GM19397 (cell line): ENCODE results near the gene PDGFC.

Experiments used
- ATAC-seq: cut with Tn5 transposase; IDR thresholded peaks from one replicate; pipeline ENCODE4 v1.9.1; 2021; ENCODE audit warnings: mild to moderate bottlenecking, moderate library complexity; ENCODE audit not compliant: unreplicated experiment

Gene PDGFC

DNA sequence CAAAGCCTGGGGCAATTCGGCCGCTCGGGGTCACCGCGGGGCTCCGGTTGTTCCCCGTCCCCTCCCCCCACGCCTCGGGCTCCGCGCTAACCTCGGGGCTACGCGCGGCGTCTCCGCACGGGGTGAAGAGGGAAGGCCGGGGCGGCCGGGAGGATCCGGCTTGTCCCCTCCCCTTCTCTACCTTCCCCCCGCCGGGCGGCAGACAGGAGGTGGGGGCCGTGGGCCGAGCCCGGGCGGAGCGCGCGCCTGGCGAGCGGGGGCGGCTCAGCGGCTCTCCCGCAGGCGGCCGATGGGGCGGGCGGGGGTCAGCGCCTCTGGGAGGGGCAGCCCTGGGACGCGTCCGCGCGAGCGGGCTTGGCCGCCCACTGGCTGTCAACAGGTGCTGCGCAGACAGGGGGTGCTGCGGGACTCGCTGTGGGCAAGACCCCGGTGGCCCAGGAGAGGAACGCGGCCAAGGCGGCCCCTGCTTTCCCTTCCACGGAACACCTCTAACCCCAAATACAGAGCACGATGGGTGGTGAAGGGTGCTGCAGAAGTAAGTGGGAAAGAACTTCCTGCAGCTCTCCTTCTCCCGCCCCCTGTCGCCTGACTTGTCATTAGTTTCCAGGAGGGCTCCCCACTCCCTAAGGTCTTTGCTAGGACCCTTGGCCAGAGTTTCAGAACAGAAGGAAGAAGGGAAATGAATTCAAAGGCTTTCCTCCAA is at the start of gene PDGFC:
Gene PDGFC (minus strand): TSS at position 124 of the 703 bp plus-strand sequence. CDS start 896 bp downstream, outside the sequence.
- ATAC-seq: peak; percentile 46

DNA sequence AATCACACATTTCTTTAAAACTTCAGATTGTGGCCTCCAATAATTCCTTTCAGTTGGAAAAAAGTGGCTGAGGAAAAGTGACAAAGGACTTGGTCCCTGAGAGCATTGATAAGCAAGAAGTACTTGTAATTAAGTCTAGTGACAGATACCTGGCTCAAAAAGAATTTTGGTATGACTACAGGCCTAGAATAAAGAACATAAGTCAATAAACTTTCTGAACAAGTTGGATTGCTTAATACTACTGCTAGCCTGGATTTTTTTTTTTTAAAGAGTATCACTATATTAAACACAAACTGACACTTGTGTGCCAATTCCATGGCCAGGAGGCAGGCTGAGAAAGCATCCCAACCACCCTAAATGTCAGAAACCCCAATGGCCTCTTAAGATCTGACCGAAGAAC is 49.3 kb upstream of the PDGFC start:
- ATAC-seq: no peak

DNA sequence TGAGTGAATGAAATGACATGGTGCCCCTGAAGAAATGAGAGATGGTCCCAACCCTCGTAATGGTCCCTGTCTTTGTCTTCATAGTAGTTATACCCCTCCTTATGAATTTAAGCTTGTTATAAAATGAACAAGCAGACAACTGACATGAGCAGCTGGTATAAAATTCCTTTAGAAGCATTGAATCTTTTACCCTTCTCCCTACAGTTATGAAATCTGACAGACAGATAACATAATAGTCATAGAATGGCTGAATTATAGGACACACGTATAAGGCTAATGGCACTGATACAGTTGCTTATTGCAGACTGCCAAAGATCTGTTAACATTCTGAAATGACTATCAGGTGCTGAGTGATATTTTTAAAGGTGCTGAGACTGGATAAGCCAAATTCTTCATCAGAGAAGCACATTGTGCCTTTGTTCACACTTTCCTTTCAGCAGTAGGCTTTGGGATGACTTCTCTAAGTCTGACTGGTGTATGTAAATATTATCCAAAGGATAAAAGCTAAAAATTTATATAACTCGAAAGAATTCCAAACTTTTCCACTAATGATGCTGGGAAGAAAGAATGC is 47.4 kb upstream of the PDGFC start:
- no peak for ATAC-seq

GRCh38 chr4:157014621-157015591 is 43.3 kb upstream of the PDGFC start:
- no peak for ATAC-seq

DNA sequence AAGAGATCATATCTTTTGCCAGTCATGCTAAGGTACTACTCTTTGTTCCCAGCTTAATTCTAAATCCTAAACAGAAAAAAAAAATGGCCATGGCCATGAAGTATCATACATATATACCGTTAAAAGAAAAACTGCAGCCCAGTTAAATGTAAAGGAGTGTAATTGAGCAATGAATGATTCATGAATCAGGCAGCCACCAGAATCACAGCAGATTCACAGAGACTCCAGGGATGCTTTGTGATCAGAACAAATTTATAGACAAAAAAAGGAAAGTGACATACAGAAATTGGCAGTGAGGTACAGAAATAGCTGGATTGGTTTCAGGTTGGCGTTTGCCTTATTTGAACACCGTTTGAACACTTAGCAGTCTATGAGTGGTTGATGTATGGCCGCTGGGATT is 42.1 kb upstream of the PDGFC start:
- ATAC-seq: no peak

GRCh38 chr4:157012781-157013180 is 41.2 kb upstream of the PDGFC start:
- no peak for ATAC-seq

GRCh38 chr4:157012296-157012695 is 40.7 kb upstream of the PDGFC start:
- no peak for ATAC-seq

DNA sequence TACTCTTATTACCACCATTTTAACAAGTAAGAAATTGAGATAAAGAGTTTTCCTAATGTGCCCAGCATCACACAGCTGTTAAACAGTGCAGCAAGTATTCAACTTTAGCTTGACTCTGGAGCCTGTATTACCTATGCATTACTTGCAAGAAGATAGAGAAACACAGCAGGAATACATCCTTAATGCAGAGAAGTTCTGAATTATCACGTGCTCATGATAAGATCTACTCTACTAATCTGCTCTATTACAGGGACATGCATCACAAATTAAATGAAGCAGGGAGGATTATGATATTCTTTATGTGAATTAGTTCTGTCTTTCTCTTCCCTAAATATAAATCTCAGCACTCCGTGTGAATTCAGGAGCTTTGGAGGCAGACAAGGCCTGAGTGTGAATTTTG is 39.0 kb upstream of the PDGFC start:
- no peak for ATAC-seq

GRCh38 chr4:157005831-157006230 is 34.2 kb upstream of the PDGFC start:
- ATAC-seq: no peak

GRCh38 chr4:157005193-157005592 is 33.6 kb upstream of the PDGFC start:
- ATAC-seq: no peak

DNA sequence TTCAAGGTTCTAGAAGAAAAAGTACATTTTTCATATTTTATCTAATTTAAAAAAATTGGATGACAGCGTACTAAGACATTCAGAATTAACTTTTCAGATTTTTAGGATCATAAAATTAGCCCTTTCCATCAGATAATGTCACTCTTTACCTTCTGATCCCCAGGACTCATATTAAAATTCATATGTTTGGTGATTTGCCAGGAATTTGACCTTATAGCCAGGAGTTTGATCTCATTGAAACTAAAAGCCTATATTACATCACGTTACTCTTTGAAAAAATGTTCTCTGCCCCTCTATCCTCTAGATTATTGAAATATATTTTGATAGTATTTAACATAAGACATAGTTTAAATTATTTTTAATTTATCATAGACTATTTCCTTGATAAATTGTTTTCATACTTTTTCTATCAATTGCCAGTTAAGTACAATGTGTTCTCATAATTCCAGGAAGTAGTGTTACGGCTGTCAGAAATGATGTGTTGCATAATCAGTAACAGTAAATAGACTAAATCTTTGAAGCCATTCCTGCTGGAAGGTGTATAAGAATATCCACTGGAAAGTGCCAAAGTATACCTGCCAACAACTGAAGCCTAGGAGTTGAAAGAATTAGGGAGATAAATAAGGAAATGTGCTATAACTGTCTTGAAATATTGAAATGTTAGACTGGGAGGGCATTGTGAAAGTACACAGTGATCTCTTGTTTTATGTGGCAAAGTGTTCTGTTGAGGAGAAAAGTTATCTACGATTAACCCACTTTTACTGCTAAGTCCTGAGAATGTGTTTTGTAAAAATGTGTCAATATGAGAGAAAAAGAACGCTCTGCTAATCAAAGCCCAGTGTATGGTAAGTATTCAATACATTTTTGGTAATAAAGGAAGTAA is 32.9 kb upstream of the PDGFC start:
- ATAC-seq: no peak

GRCh38 chr4:156999175-156999517 is 27.5 kb upstream of the PDGFC start:
- ATAC-seq: no peak

DNA sequence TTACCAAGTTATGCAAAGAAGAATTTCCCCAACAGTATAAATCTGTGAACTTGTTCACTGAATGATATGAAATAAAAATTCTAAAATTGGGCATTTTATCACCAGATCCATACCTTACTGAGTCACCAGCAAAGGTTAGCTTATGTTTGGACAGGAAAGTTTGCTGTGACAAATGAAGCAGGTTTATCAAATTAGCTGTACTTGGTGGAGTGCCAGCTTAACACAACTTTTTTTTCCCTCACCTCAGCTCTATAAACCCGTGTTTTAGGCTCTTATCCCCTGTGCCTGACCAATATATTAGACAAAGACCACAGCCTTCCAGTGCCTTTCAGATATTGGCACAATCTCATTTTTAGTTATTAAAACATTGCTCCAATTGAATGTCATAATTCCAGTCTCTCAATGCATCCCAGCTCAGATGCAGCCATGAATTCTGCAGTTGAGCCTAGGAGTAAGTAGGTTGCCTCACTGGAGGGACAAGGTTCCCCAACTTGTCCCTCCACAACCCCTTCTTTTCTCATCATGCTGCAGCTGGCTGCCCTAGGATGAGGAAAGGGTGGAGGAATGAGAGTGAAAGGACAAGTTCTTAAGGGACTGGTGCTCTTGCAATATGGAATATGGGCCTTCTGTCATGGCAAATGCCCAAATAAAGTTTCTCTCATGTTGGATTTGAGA is 27.0 kb upstream of the PDGFC start:
- no peak for ATAC-seq

GRCh38 chr4:156992943-156993342 is 21.3 kb upstream of the PDGFC start:
- ATAC-seq: no peak

GRCh38 chr4:156991161-156991560 is 19.6 kb upstream of the PDGFC start:
- ATAC-seq: no peak

DNA sequence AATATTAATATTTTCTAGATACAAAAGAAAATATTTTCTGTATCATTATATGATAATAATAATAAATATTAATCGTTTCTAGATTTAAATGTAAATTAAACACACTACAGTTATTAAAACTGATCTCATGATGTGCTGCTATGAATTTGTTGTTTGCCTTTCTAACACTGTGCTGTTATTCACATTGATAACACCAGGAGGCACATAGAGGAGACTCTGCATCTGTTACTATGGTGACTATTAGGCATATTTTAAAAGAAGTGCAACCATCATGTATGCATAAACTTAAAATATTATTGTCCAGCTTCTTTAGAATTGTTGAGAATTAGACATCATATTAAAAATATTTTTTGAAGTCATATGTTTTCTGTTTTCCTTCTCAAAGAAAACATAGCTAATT is 11.8 kb upstream of the PDGFC start:
- ATAC-seq: no peak

GRCh38 chr4:156981262-156981769 is 9.7 kb upstream of the PDGFC start:
- no peak for ATAC-seq

DNA sequence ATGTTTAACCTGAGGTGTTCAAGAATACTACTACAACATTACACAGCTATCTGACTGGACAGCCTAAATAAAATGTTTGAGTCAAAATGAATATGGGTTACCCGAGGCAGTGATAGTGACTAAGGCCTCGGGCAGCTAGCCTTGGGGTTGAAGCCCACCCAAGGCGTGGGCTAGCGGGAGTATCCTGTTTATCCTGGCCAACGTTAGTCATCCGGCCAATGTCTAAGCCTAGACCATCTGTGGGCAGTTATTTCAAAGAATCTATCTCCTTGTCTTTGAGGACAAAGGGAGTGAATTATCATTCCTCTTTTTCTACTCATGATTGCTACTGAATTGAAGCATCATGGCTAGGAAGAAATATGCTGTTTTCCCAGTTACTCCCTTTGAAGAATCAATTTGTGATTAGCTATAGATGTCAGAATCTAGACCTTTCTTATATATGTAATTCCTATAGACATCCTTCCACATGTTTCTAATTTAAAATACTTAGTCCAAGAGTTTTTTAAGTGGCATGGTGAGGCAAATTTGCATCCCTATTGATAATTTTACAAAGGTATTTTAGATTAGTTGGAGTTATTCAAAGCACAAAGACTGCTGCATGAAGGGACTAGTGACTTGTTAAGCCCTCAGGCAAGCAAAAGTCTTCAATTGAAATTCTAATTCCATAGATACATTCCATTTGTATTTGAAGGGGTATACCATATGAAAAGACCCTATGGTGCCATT is 6.0 kb upstream of the PDGFC start:
- ATAC-seq: no peak

- ATAC-seq: no peak
These were observed 4.5 kb upstream of the PDGFC start for GRCh38 chr4:156976147-156976546.
